HepG2 (cell line): ENCODE measurements around the gene GBP7. TPM values are rescaled to one million over a fixed set of nuclear protein-coding genes. Genes with fewer than 3 reads are reported as not detected.

Experiments
- ATAC-seq: fragments of 200-7000 bp; cut with Tn5 transposase; 3 replicates; pipeline ENCODE4 v1.9.1; 2020; ENCODE audit warnings: mild to moderate bottlenecking, moderate library complexity
- BruUV-seq: library from RNA; stranded (reverse); fragments of 400-500 nt; replicated peaks from 2 replicates; lab custom pipeline; 2021; lab: Mats Ljungman, UMichigan
- CTCF ChIA-PET: fragments of 300-600 bp; formaldehyde crosslinking; extraction: SDS; loops from one replicate; lab custom pipeline; 2021; ENCODE audit warnings: low total read pairs, inconsistent platforms, low intra/inter-chr PET ratio; lab: Yijun Ruan, JAX
- POLR2A ChIA-PET: fragments of 350-600 bp; sonication (Branson Sonifier 250); formaldehyde crosslinking; loops from one replicate; lab custom pipeline; 2020; ENCODE audit warnings: antibody characterized with exemption, inconsistent platforms; lab: Yijun Ruan, JAX
- DNase-seq: peaks from one replicate; pipeline ENCODE4 v3.0.0-alpha.2; 2015; ENCODE audit warnings: low spot score
- FAIRE-seq: peaks from 3 replicates; lab custom pipeline; 2011; peaks lifted over from hg19 to GRCh38; lab: Jason Lieb, UNC
- H2AFZ ChIP-seq: one replicate; pipeline ENCODE4 v1.6.1; 2011; ENCODE audit warnings: low read length, inconsistent platforms
- H3K27ac ChIP-seq: fragments of 300-600 bp; 3 replicates; pipeline ENCODE4 v1.8.0; 2011; ENCODE audit warnings: mixed run types, mild to moderate bottlenecking, mixed read lengths, low read length, inconsistent platforms; ENCODE audit not compliant: insufficient read depth; ENCODE audit errors: extremely low read length
- H3K27me3 ChIP-seq, 2 experiments: fragments of 200-600 bp in 1 of 2; 2 replicates in 1 of 2; 3 replicates in 1 of 2; pipeline versions ENCODE4 v1.6.0 to v1.8.0; 2011; ENCODE audit warnings: low read length in 2 of 2, mild to moderate bottlenecking in 2 of 2, moderate library complexity in 2 of 2, inconsistent platforms in 1 of 2; ENCODE audit not compliant: insufficient read depth in 2 of 2, control insufficient read depth in 1 of 2
- H3K36me3 ChIP-seq, 2 experiments: fragments of 200-600 bp in 1 of 2; replicated peaks in 1 of 2; 2 replicates in 1 of 2; 3 replicates in 1 of 2; pipeline versions ENCODE4 v1.5.1 to v1.8.0; 2011; ENCODE audit warnings: low read length in 2 of 2, inconsistent platforms in 1 of 2; ENCODE audit not compliant: insufficient read depth in 2 of 2, control insufficient read depth in 1 of 2
- H3K4me1 ChIP-seq: 2 replicates; pipeline ENCODE4 v1.5.1; 2012; ENCODE audit warnings: low read length, inconsistent platforms; ENCODE audit not compliant: insufficient read depth
- H3K4me2 ChIP-seq: 2 replicates; pipeline ENCODE4 v1.6.0; 2011; ENCODE audit warnings: low read depth, low read length, inconsistent platforms
- H3K4me3 ChIP-seq, 3 experiments: fragments of 200-600 bp in 1 of 3; sonication (generic), shearing (Covaris generic) in 1 of 3; replicated peaks in 1 of 3; 2 replicates each; pipeline ENCODE4 v1.5.1; 2011 to 2016; ENCODE audit warnings: low read length in 3 of 3, inconsistent platforms in 2 of 3, low read depth in 2 of 3, mild to moderate bottlenecking in 2 of 3, control low read depth in 1 of 3, mixed read lengths in 1 of 3; ENCODE audit not compliant: insufficient read depth in 1 of 3
- H3K79me2 ChIP-seq: one replicate; pipeline ENCODE4 v1.6.1; 2011; ENCODE audit warnings: low read length, inconsistent platforms; ENCODE audit not compliant: insufficient read depth
- H3K9ac ChIP-seq: 2 replicates; pipeline ENCODE4 v1.6.0; 2011; ENCODE audit warnings: mild to moderate bottlenecking, low read depth, low read length, inconsistent platforms; ENCODE audit not compliant: insufficient read depth
- H3K9me3 ChIP-seq: 2 replicates; pipeline ENCODE4 v1.5.1; 2012; ENCODE audit warnings: mild to moderate bottlenecking, low read length
- H4K20me1 ChIP-seq: 2 replicates; pipeline ENCODE4 v1.6.0; 2011; ENCODE audit warnings: inconsistent platforms, mild to moderate bottlenecking, low read length, moderate library complexity; ENCODE audit not compliant: insufficient read depth
- ESRRA ChIP-seq: sonication (generic); formaldehyde crosslinking; IDR thresholded peaks from 2 replicates; pipeline ENCODE4 v1.5.1; 2020; ENCODE audit warnings: mild to moderate bottlenecking, low read depth, missing genetic modification reagents
- GABPB1 ChIP-seq: IDR thresholded peaks from 2 replicates; pipeline ENCODE4 v1.6.1; 2016; ENCODE audit warnings: mild to moderate bottlenecking, missing genetic modification reagents, moderate library complexity, missing compliant biosample characterization
- HMG20B ChIP-seq: conservative IDR thresholded peaks from 2 replicates; pipeline ENCODE4 v1.6.1; 2016; ENCODE audit warnings: missing genetic modification reagents, missing compliant biosample characterization
- MEF2D ChIP-seq: sonication (generic); formaldehyde crosslinking; IDR thresholded peaks from 2 replicates; pipeline ENCODE4 v1.5.1; 2020; ENCODE audit warnings: mild to moderate bottlenecking, missing genetic modification reagents
- MXD1 ChIP-seq: sonication (generic); formaldehyde crosslinking; IDR thresholded peaks from 2 replicates; pipeline ENCODE4 v1.4.0; 2020; ENCODE audit warnings: mild to moderate bottlenecking, missing genetic modification reagents
- NFRKB ChIP-seq: fragments of 450-650 bp; IDR thresholded peaks from 2 replicates; pipeline ENCODE4 v1.6.1; 2017
- PAF1 ChIP-seq: IDR thresholded peaks from 2 replicates; pipeline ENCODE4 v1.6.1; 2016; ENCODE audit warnings: missing genetic modification reagents, missing compliant biosample characterization
- PHF8 ChIP-seq: sonication (generic); formaldehyde crosslinking; IDR thresholded peaks from 2 replicates; pipeline ENCODE4 v1.5.0; 2020; ENCODE audit warnings: missing genetic modification reagents
- RORA ChIP-seq: sonication (generic); formaldehyde crosslinking; IDR thresholded peaks from 2 replicates; pipeline ENCODE4 v1.5.0; 2020; ENCODE audit warnings: mild to moderate bottlenecking, missing genetic modification reagents, moderate library complexity
- SALL2 ChIP-seq: sonication (generic); formaldehyde crosslinking; IDR thresholded peaks from 2 replicates; pipeline ENCODE4 v1.8.1; 2023; ENCODE audit warnings: mild to moderate bottlenecking, missing genetic modification reagents, inconsistent platforms
- TCF7L2 ChIP-seq: IDR thresholded peaks from 2 replicates; pipeline ENCODE4 v1.6.1; 2011; ENCODE audit warnings: mild to moderate bottlenecking, low read depth, low read length, moderate library complexity
- ZFP82 ChIP-seq: sonication (generic); formaldehyde crosslinking; IDR thresholded peaks from 2 replicates; pipeline ENCODE4 v1.5.1; 2020; ENCODE audit warnings: mild to moderate bottlenecking, missing genetic modification reagents, borderline replicate concordance
- ZNF317 ChIP-seq: sonication (generic); formaldehyde crosslinking; IDR thresholded peaks from 2 replicates; pipeline ENCODE4 v1.5.0; 2020; ENCODE audit warnings: mild to moderate bottlenecking, missing genetic modification reagents
- ZNF580 ChIP-seq: IDR thresholded peaks from 2 replicates; pipeline ENCODE4 v1.6.1; 2016; ENCODE audit warnings: low read depth, borderline replicate concordance
- WGBS: methylation state at CpG from one replicate; pipeline ENCODE4 v1.1.6; 2017; ENCODE audit warnings: low lambda C conversion rate; 5-methylcytosine and 5-hydroxymethylcytosine counted together
- in situ Hi-C: cut with HindIII; loops from 2 replicates; pipeline ENCODE4 v1.10.0; 2017; ENCODE audit warnings: low pct_unique_long_range_greater_than_20kb; ENCODE audit not compliant: extremely low pct_ligation_motif_present
- intact Hi-C: fragments of 100-400 bp; cut with micrococcal nuclease; formaldehyde crosslinking; loops from one replicate; pipeline ENCODE4 v1.10.0; 2022; ENCODE audit not compliant: unreplicated experiment
- polyA plus RNA-seq, 8 experiments: library from polyadenylated mRNA; depleted of rRNA in 3 of 8; stranded (reverse) in 7 of 8; unstranded in 1 of 8; fragments of >200 nt; fragmentation: Illumina TruSeq in 4 of 8; extraction: Trizol in 4 of 8; gene quantifications; 2 replicates each; pipeline versions ENCODE4 v1.2.1 to v1.2.3, GENCODE V29; 2011 to 2016; ENCODE audit warnings: low read depth in 4 of 8, missing spikeins in 1 of 8, mixed read lengths in 1 of 8; ENCODE audit not compliant: insufficient read depth in 1 of 8
- total RNA-seq, 5 experiments: library from RNA; depleted of rRNA; stranded (reverse); fragments of >200 nt; fragmentation: Illumina TruSeq; extraction: Trizol; gene quantifications; 2 replicates each; pipeline ENCODE4 v1.2.3, GENCODE V29; 2016; ENCODE audit warnings: low read depth in 1 of 5

Gene GBP7
- total and polyA plus RNA-seq, 2 of the 13 experiments (the other 11 are each of a cell fraction or from before 2014, with no cell fraction given), result not detected

- peak; percentile 61; the same call in 1 of the 2 replicates for TF ChIP-seq ZNF317 (CRISPR knock-in tag)
- TF ChIP-seq, all 625 proteins: peak for 4
Observed at GRCh38 chr1:89149229-89149628, 26.6 kb downstream of the GBP7 start (continued).

- no peak overlapping the region for H3K27ac ChIP-seq
- no peak for DNase-seq
- H3K9ac ChIP-seq, result no peak overlapping the region
- no peak overlapping the region for H3K4me2 ChIP-seq
- no TSS peak for BruUV-seq
- H2AFZ ChIP-seq, result no peak overlapping the region
- CTCF ChIA-PET, result no interaction called here
- H3K27me3 ChIP-seq, result no peaks in the 10 kb centered on the region
- WGBS, result 39% methylated on average over 3 of the region's 3 CpGs
- in situ Hi-C loops (no loop called here), intact Hi-C loops (no loop called here)
- POLR2A ChIA-PET, result no interaction called here
- H3K4me1 ChIP-seq, result no peaks in the 10 kb centered on the region
- TF ChIP-seq PAF1 (CRISPR knock-in tag) (no peak), HMG20B (no peak), TCF7L2 (no peak), ZFP82 (CRISPR knock-in tag) (no peak), MEF2D (CRISPR knock-in tag) (no peak), RORA (CRISPR knock-in tag) (no peak), MXD1 (CRISPR knock-in tag) (no peak), PHF8 (no peak), GABPB1 (CRISPR knock-in tag) (no peak), NFRKB (no peak), ZNF580 (CRISPR knock-in tag) (no peak), ESRRA (CRISPR knock-in tag) (no peak), SALL2 (CRISPR knock-in tag) (no peak)
- H3K4me3 ChIP-seq, result no peak overlapping the region
- H3K9me3 ChIP-seq, result no peaks in the 10 kb centered on the region
- H4K20me1 ChIP-seq, result no peaks in the 10 kb centered on the region
- no peak for ATAC-seq
- no peak for FAIRE-seq
- no peaks in the 10 kb centered on the region for H3K36me3 ChIP-seq
- H3K79me2 ChIP-seq, result no peaks in the 10 kb centered on the region
Observed at GRCh38 chr1:89147678-89148658, 27.8 kb downstream of the GBP7 start.
